ENCODE results near the gene PCGF2. TPM values are rescaled to one million over a fixed set of nuclear protein-coding genes. Genes with fewer than 3 reads are reported as not detected.

PCGF2 gene
- polyA plus RNA-seq, 3 donors: 0.60 TPM; not detected in 2

- Histone ChIP-seq H3K27me3 (ENCODE audit: control insufficient read depth in 2 of 2, insufficient read depth in 2 of 2, low read length in 2 of 2) (no peaks in the 10 kb centered on the region), H3K4me1 (ENCODE audit: control insufficient read depth in 1 of 2, insufficient read depth in 2 of 2, low read length in 2 of 2) (peaks cover 34 to 39% of the 10 kb centered on the region in 2 donors), H3K79me2 (ENCODE audit: insufficient read depth, low read length) (no peaks in the 10 kb centered on the region), H3K4me3 (replicated peaks in 1 of 3; ENCODE audit: low read depth in 2 of 3, low read length in 3 of 3) (no peak overlapping the region), H3K27ac (ENCODE audit: low read depth in 1 of 2, low read length in 2 of 2) (no peak overlapping the region), H4K20me1 (ENCODE audit: insufficient read depth, low read length) (no peaks in the 10 kb centered on the region), H3K9me3 (replicated peaks in 1 of 2; ENCODE audit: control insufficient read depth in 1 of 2, insufficient read depth in 1 of 2, low read length in 2 of 2) (no peaks in the 10 kb centered on the region), H3K4me2 (replicated peaks; ENCODE audit: extremely low read depth, low read length, poor library complexity, severe bottlenecking) (no peak overlapping the region), H2AFZ (ENCODE audit: insufficient read depth, low read depth, low read length, poor library complexity, severe bottlenecking) (no peak overlapping the region), H3K9ac (ENCODE audit: insufficient read depth, low read length, poor library complexity, severe bottlenecking) (no peak overlapping the region), H3K36me3 (replicated peaks in 1 of 2; ENCODE audit: control insufficient read depth in 1 of 2, insufficient read depth in 2 of 2, low read length in 2 of 2) (peaks cover 15 to 26% of the 10 kb centered on the region in 2 donors)
- Mint-ChIP-seq H3K27ac (peak overlapping the region in 1 of 7 donors; percentile 32), H3K27me3 (ENCODE audit: low read depth in 3 of 3) (peaks cover 0 to 5% (median 1%) of the 10 kb centered on the region in 3 donors), H3K9me3 (peaks cover 0 to 3% (median 0%) of the 10 kb centered on the region in 7 donors), H3K36me3 (peaks cover 23 to 29% of the 10 kb centered on the region in 2 donors), H3K4me3 (no peak overlapping the region), H3K4me1 (peaks cover 39% of the 10 kb centered on the region)
- 93% methylated on average over 7 of the region's 10 CpGs for WGBS (ENCODE audit: insufficient coverage)
- DNase-seq: no peak
- intact Hi-C loops (cut with micrococcal nuclease): no loop called here
- no peak for TF ChIP-seq CTCF (IDR thresholded peaks at IDR 0.05)
Measured at GRCh38 chr17:38725066-38725465, 23.1 kb downstream of the PCGF2 start.

GRCh38 chr17:38724337-38724988, 23.7 kb downstream of the PCGF2 start:
- intact Hi-C loops (cut with micrococcal nuclease): no loop called here
- peaks cover 23 to 32% of the 10 kb centered on the region in 2 donors for H3K36me3 Mint-ChIP-seq
- DNase-seq: no peak
- H3K4me1 Mint-ChIP-seq: peaks cover 36% of the 10 kb centered on the region
- no peaks in the 10 kb centered on the region for H4K20me1 ChIP-seq (ENCODE audit: insufficient read depth, low read length)
- 35% methylated on average over 12 of the region's 16 CpGs for WGBS (ENCODE audit: insufficient coverage)
- H3K27me3 ChIP-seq (ENCODE audit: control insufficient read depth in 2 of 2, insufficient read depth in 2 of 2, low read length in 2 of 2): no peaks in the 10 kb centered on the region
- H3K9me3 ChIP-seq (replicated peaks in 1 of 2; ENCODE audit: control insufficient read depth in 1 of 2, insufficient read depth in 1 of 2, low read length in 2 of 2): no peaks in the 10 kb centered on the region
- no peak overlapping the region for H2AFZ ChIP-seq (ENCODE audit: insufficient read depth, low read depth, low read length, poor library complexity, severe bottlenecking)
- peaks cover 20 to 26% of the 10 kb centered on the region in 2 donors for H3K36me3 ChIP-seq (replicated peaks in 1 of 2; ENCODE audit: control insufficient read depth in 1 of 2, insufficient read depth in 2 of 2, low read length in 2 of 2)
- no peaks in the 10 kb centered on the region for H3K79me2 ChIP-seq (ENCODE audit: insufficient read depth, low read length)
- no peak overlapping the region for H3K4me3 Mint-ChIP-seq
- no peak for TF ChIP-seq CTCF (IDR thresholded peaks at IDR 0.05)
- no peak overlapping the region for H3K27ac ChIP-seq (ENCODE audit: low read depth in 1 of 2, low read length in 2 of 2)
- H3K27ac Mint-ChIP-seq: peak overlapping the region in 1 of 7 donors; percentile 32
- peaks cover 0 to 3% (median 0%) of the 10 kb centered on the region in 7 donors for H3K9me3 Mint-ChIP-seq
- H3K4me3 ChIP-seq (replicated peaks in 1 of 3; ENCODE audit: low read depth in 2 of 3, low read length in 3 of 3): no peak overlapping the region
- H3K4me1 ChIP-seq (ENCODE audit: control insufficient read depth in 1 of 2, insufficient read depth in 2 of 2, low read length in 2 of 2): peaks cover 30 to 34% of the 10 kb centered on the region in 2 donors
- H3K9ac ChIP-seq (ENCODE audit: insufficient read depth, low read length, poor library complexity, severe bottlenecking): peak overlapping the region; percentile 27
- peaks cover 0 to 5% (median 1%) of the 10 kb centered on the region in 3 donors for H3K27me3 Mint-ChIP-seq (ENCODE audit: low read depth in 3 of 3)
- H3K4me2 ChIP-seq (replicated peaks; ENCODE audit: extremely low read depth, low read length, poor library complexity, severe bottlenecking): no peak overlapping the region
